Activated CD4-positive, alpha-beta T cell treated with anti-CD3 and anti-CD28 coated beads, Interleukin-10, Interleukin-2, amounts not matched to agents 100 ng/mL and 50 ng/mL, durations not matched to agents 16 hours and 8 hours (primary cell): ENCODE results near the gene KDELR3.
A peak's percentile ranks its signal among the peaks of the same experiment; 100 is the strongest.

Experiments used
- DNase-seq: peaks from one replicate; pipeline ENCODE4 v3.0.0-alpha.2; 2020

Gene KDELR3

DNA sequence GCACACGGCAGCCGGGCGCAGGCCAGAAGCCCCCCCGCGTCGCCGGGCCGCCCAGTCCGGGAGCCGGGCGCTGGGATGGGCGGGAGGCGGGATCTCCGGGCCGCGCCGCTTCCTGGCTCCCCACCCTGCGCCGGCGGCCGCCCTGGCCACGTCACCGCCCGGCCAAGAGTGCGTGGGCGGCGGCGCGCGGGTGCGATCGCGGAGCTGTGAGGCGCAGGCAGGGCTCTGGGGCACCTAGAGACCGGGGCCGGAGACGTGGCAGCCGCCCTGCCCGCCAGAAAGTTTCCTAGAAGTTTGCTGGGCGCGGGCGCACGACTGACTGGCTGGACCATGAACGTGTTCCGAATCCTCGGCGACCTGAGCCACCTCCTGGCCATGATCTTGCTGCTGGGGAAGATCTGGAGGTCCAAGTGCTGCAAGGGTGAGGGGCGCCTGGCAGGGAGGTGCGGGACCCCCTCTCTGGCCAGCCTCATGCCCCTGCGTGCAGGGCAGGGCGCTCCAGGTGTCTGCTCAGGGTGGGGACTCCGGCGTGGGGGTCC is at the start of gene KDELR3:
TSS of gene KDELR3 (plus strand) at position 193 of the 539 bp plus-strand sequence. CDS start at position 331, 138 bp downstream.
- peak; percentile 64 for DNase-seq

DNA sequence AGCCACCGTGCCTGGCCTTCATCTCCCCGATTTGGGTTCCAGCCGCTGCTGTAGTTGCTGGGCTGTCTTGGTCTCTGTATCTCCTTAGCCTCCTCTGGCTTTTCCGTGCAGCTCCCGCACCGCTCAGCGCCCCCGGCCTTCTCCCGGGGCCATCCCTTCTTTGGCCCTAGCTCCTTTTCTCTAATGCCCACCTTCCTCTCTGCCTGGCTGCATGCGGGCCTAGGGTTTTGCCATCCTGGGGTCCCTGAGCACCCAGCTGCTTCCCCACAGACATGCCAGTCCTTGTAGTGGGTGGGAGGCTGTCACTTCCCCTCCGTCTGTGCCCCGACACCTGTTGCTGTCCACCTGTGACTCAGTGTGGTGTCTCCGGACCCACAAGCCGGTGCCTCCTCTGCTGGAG is 49.3 kb upstream of the KDELR3 start:
- DNase-seq: no peak

DNA sequence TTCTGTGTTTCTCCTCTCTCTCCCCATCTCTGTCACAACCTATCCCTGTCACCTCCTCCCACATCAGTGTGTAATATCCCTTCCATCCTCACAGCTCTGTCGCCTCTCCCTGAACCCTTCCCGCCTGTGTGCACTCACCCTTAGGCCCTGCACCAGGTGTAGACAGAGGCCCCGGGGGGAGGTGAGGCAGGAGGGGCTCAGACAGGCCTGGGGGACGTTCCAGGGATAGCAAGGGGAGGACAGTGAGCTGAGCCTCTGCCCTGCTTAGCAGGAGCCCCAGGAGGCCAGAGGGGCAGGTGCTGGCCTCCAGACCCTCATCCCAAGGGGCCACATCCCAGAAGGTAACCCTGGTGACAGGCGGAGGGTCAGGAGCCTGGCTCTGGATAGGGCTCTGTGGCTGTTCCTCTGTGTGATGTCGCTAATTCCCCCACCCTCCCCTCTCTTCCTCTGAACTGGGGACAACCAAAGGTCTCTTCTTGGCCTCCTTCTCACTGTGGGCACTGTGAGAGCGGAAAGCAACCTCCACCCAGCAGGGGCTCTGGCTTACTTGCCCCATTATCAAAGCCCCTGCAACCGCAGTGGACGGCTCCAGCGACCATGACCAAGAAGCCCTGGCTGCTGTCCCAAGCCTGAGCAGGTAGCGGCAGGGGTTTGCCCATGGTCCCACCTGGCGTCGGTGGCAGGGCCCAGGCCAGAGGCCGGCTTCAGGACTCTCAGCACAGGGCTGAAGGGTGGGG is 48.6 kb upstream of the KDELR3 start:
- DNase-seq: no peak

DNA sequence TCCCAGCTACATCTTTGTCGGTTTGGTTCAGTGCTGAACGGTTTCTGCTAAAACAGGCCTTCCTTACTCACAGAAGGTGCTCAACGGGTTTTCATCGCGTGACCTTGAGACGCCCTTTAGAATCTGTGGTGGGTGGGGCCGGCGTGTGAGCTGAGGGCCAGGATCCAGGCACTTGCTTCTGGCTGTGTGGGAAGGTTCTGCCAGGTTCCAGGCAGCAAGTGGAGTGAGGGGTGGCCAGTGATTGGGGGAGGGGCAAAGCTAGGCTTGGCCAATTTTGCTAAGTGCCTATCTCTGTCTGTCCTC is 48.1 kb upstream of the KDELR3 start:
- DNase-seq: no peak

DNA sequence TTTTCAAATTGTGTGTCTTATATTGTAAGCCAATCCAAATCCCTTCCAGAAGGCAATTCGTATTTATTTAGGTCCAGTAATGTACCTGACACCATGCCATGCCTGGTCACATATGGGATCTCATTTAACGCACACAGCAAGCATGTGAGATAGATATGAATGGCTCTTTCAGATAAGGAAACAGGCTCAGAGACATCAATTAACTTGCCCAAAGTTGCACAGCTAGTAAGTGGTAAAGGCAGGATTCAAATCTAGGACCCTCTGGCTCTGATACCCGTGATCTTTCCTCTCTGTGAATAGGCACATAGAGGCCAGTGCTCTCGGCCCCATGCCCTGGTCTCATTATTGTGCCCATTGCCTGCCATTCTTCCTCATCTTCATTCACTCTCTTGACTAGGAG is 47.2 kb upstream of the KDELR3 start:
- DNase-seq: no peak

DNA sequence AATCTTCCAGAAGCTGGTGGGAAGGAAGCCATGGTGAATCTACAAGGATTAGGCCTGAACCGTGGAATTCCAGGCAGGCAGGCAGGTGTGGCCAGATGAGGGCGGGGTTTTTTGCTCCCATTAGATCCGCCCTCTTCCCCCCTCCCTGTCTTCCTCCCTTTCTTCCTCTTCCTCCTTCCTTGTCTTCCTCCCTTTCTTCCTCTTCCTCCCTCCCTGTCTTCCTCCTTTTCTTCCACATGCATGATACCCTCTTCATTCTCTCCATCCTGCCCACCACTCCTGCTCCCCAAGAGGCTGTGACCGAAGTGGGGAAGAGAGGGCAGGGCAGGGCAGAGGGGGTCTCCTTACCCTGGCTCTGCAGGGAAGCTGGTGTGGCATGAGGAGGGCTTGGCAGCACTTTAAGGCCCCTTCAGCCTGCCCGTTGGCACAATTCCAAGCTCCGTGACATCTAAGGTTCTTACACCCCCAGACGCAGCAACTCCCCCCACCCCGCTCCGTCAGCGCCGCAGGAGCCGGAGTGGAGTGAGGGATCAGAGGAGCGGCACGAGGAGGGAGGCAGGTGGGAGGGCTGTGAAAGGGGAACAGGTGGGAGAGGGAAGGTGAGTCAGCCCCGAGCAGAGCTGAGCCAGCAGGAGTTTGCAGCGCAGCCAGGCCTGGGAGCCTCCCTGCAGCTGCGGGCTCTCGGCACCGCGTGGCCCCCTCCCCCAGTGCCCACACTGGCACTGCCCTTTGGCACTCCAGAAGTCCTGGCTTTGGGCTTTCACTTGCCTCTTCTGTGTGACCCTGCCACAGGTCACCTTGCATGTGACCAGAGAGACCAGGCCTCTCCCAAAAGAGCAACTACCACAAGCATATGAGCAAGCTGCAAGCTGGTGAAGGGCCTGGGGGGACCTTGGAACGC is 45.0 kb upstream of the KDELR3 start:
- DNase-seq: no peak

DNA sequence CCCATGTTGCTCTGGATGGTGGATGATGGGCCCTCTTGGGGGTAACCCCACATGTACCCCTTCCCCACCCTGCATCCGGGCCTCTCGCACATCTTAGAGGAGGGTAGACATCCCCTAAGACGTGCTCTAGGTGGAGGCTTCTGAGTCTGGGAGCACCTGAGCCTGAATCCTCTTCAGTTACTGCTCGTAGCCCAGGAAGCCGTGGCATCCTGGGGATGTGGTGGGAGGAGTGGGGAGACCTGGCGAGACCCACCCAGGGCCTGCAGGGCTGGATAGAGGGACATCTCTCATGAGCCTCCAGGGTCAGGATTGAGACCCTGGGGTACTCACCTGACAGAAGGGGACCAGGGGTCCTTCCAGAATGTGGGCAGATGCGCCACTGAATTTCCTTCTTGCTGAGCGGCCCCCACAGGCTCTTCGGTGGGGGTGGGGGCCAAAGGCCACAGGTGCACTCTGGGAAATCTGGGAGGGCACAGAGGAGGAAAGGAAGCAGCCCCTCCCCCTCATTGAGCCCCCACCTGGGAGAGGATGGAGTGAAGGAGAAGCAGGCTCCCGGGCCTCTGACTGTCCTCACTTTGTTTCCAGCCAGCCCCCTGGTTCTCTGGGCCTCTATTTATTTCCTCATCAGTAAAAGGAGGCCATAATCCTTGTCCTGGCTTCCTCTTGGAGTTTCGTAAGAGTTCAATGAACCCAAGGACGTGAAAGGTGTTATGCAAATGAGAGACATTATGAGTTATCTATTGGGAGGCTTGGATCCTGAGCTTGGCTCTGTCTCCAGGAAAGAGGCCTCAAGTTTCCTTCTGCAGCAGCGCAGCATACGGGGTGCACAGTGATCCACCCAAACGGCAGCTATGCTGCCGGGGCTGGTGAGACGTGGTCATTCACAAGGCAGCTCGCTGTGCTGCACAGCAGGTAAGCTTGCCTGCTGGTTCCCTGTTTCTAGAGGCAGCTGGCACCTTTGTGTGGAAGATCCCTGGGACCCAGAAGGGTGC is 44.1 kb upstream of the KDELR3 start:
- DNase-seq: no peak

DNA sequence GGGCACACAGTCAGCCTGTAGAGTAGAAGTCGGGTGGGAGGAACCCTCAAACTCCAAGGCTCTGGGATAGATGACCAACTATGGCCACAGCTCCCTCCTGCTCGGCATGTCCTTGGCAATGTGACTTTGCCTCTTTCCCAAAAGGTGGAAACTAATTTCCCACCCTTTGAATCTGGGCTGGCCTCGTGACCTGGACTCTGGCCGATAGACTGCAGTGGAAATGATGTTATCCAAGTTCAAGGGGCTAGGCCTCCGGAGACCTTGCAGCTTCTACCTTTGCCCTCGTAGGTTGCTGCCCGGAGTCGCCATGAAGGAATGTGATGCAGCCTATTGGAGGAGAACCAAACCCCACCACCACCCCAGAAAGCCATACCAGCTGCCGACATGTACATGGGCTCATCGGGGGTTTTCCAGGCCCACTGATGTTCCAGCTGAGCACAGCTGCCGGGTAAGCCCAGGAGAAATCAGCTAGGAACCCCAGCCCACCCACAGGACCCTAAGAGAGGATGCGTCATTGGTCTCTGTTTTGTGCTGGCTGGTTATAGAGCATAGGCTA is 43.3 kb upstream of the KDELR3 start:
- DNase-seq: no peak

DNA sequence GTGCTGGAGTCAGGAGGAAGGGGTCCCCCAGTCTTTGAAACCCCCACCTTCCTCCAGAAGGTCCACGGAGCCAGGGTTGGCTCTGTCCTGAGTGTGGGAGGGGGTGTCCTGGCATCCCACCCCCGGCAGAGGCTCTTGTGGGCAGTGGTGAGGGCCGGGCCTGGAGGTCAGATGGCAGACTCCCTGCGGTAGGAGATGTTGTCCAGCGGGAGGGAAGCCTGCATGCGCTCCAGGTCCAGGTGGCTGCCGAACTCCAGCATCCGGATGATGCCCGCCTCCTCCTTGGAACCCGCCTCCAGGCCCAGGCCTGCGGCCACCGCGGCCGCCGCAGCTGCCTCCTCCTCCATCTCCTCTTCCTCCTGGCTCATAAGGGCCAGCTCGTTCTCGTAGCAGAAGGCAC is 41.3 kb upstream of the KDELR3 start:
- no peak for DNase-seq

DNA sequence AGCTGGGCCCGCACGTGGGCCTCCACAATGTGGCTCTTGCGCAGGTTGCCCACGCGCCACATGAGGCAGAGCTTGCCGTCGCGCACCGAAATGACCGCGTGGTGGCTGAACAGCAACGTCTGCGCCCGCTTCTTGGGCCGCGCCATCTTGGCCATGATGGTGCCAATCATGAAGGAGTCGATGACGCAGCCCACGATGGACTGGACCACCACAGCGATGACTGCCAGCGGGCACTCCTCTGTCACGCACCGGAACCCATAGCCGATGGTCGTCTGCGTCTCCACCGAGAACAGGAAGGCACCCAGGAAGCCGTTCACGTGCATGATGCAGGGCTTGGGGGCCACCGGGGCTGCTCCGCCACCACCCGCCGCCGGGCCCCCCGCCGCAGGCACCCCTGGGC is 40.4 kb upstream of the KDELR3 start:
- no peak for DNase-seq

DNA sequence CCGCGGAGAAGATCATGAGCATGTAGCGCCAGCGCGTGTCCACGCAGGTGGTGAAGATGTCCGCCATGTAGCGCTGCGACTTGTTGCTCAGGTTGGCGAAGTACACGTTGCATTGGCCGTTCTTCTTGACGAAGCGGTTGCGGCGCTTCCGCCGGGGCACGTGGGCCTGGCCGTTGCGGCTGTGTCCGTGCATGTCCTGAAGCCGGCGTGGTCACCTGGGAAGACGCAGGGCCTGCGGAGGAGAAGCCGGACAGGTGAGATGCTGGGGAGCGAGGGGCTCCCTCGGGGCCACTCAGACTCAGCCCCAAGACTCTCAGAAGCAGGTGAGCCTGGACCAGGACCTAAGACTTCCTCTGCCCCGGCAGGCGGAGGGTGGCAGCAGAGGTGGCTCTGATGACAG is 40.0 kb upstream of the KDELR3 start:
- DNase-seq: no peak

DNA sequence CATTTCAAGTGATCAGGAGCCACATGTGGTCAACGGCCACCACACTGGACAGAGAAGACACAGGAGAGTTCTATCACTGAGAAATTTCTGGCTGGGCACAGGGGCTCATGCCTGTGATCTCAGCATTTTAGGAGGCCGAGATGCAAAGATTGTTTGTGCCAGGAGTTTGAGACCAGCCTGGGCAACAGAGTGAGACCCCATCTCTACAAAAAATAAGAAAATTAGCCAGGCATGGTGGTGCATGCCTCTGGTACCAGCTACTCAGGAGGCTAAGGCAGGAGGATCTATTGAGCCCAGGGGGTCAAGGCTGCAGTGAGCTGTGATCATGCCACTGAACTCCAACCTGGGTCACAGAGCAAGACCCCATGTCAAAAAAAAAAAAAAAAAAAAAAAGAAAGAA is 39.2 kb upstream of the KDELR3 start:
- DNase-seq: no peak

DNA sequence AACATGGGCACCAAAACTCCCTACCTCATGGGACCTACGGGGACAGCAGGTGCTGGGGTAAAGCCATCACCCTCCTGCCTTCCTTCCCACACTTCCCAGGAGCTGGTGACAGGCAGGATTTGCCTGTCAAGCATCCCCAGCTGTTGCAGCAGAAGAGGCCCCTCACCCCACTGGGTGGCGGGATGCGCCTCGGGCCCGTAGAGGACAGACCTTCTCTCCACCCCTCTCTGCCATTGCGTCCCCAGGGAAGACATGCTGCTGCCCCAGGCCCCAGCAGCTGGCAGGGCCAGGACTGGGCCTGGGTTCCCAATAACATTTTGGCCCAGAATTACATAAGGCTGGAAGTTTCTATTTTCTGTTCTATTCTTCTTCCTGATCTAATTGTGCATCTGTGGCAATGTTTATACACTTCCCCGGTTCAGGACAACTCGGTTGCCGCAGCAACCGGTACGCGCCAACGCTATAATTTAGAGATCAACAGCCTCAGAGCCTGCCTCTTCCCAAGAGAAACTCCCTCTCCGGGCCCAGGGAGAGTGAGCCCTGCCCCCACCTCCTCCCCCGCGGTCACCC is 38.3 kb upstream of the KDELR3 start:
- DNase-seq: no peak

DNA sequence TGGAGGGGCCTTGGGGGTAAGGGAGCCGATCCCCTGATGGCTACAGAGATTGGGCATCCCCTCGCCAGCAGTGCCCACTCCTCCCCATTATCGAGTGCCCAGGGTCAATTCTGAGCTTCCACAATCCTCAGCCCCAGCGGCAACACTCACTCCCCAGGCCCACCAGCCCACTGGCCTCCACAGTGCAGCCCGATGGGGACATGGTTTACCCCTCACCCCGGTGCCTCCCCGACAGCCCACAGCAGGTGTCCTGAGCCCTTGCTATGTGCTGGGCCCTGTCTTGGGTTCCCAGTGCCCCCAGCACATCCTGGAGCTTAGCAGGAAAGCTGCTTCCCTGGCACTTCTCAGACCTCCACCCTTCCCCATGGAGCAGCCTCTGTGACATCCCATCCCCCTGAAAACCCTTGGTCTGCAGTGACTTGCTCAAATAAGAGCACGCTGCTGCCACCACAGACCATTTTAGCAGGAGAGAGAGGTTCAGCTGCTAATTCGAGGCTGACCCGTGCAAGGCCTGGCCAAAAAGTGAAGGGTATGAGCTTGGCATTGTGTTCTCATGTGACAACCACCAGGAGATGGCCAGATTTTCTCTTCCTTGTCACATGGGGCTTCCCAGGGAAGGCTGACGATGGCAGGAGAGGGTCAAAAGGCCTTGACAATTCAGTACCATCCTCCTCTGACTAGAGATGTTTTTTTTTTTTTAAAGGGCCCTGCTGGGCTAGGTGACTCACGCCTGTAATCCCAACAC is 36.5 kb upstream of the KDELR3 start:
- no peak for DNase-seq

DNA sequence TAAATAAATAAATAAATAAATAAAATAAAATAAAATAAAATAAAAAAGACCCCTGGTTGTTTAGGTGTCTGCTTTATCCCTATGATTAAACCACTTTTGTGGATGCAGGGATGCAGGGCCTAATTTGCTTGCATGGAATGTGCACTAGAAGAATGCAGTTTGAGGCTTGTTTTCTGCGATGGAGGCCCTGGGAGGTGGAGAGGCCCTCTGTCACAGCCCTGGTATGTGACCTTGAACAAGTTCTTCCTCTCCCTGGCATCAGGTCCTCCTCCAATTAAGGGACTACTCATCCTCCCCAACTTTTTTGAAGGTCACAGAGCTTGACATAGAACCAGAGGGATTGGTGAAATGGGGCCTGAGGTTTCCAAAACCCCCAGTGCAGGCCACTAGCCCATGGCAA is 35.6 kb upstream of the KDELR3 start:
- DNase-seq: no peak

DNA sequence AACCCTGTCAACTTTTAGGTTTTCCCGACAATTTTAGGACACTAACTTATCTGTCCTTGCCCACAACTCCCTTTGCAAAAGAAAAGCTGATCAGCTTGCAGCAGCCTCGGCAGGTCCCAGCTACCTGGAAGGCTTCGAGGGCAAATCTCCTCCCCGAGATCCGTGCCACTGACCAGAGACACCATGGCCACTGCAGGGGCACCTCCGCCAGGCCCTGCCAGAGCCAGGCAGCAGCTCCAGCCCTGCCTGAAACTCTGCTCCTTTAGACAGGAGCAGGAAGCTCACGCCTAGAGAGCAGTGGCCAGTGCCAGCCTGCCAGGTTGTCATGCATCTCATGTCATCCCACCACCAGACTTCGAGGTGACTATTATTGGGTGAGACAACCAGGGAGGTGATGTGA is 34.0 kb upstream of the KDELR3 start:
- no peak for DNase-seq

DNA sequence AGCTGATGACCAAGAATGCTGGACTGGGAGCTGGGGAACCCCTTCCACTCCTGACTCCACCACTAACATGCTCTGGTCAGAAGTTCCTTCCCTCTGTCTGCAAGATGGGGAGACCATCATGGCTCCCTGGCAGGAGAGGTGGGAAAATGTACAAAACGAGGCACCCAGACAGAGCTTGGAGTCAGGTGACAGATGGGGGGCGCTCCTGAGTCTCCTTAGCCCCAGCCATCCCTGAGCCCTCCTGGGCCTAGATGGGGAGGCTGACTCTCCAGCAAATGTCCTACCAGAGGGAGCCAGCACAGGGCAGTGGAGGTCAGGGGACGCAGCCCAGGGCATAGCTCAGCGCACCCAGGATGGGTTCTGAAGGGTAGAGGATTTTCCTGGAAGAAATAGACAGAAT is 32.9 kb upstream of the KDELR3 start:
- DNase-seq: no peak

DNA sequence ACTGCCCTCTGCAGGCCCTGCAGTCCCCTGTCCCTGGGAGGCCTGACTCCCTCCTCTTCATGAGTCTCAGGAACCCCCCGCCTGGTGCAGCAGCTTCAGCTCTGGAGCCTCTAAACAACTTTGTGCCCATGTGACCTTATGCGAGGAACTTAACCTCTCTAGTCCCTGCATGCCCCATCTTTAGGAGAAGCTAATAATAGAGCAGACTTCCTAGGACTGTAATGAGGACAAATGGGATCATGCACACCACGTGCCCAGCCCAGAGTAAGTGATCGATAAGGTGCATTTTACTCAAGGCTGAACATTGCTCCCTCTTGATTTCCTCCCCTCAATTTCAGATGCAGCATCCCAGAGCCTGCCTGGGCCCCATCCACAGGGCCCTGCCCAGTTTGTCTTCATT is 31.9 kb upstream of the KDELR3 start:
- no peak for DNase-seq

DNA sequence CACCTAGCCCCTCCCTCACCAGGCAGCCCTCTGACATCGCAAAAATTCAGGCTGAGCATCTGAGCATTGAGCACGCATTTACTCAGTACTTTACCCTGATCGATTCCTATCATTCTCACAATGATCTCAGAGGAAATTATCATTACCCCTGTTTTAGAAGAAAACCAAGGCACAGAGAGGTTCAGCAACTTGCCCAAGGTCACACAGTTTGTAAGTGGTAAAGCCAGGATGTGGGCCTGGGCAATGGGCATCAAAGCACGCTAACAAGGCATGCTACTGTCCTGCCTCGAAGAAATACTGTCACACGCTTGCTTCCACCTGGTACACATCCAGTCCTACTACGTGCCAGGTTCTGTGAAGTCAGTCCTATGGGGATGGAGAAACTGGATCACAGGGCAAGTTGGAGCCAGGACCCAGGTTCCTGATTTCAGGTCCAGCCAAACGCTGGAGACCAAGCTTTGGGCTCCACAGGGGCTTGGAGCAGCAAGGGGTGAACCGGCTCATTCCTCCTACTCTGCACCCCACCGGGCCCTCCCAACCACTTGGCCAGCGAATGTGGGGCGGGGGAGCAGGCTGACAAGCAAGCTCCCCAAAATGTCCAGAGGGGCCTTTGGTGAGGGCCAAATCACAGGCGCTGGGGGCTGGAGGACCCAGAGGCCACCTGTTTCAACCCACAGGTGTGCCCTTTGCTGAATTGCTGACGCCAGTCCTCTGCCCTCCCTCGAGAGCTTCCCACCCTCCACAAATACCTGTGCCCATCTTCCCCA is 31.1 kb upstream of the KDELR3 start:
- DNase-seq: no peak

DNA sequence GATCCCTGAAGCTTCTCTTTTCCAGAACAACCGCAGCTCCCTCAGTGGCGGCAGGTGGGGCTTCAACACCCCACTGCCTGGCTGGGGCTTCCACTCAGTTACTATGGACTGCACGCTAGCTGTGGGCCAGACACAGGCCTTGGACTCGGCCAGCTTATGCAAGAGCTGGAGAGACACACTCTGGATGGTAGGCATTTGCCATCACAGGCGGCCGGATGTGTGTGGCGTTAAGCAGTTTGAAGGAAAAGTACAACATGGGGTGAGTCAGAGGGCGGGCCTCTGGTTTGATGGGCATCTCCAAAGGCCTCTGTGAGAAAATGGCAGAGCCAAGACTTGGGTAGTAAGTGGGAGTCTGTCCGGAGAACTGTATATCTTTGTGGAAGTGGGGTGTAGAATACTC is 30.5 kb upstream of the KDELR3 start:
- no peak for DNase-seq
